Caco-2 (cell line): ENCODE results near the gene LINGO1. TPM values are rescaled to one million over a fixed set of nuclear protein-coding genes. Genes with fewer than 3 reads are reported as not detected.

ENCODE experiments used
- BruUV-seq: library from RNA; stranded (reverse); fragments of 400-500 nt; replicated peaks from 2 replicates; lab custom pipeline; 2021; lab: Mats Ljungman, UMichigan
- CTCF ChIA-PET: fragments of 300-600 bp; sonication (Branson Sonifier 250); formaldehyde crosslinking; loops from one replicate; lab custom pipeline; 2022; ENCODE audit warnings: antibody characterized with exemption; lab: Charles Lee
- POLR2A ChIA-PET: fragments of 300-600 bp; sonication (Branson Sonifier 250); formaldehyde crosslinking; loops from one replicate; lab custom pipeline; 2022; ENCODE audit warnings: antibody characterized with exemption; lab: Charles Lee
- DNase-seq, 2 experiments: peaks; one replicate each; pipeline versions ENCODE4 v3.0.0 to v3.0.0-alpha.2; 2020 to 2022
- H3K27me3 ChIP-seq: replicated peaks from 2 replicates; pipeline ENCODE4 v1.6.0; 2011; ENCODE audit warnings: low read length; ENCODE audit not compliant: control insufficient read depth, insufficient read depth
- H3K36me3 ChIP-seq: 2 replicates; pipeline ENCODE4 v1.5.1; 2011; ENCODE audit warnings: low read length; ENCODE audit not compliant: control insufficient read depth, insufficient read depth
- H3K4me1 ChIP-seq: fragments of 250-450 bp; sonication (Bioruptor Pico); 2 replicates; pipeline ENCODE4 v1.5.1; 2020; ENCODE audit warnings: mild to moderate bottlenecking
- H3K4me3 ChIP-seq: 2 replicates; pipeline ENCODE4 v1.5.1; 2011; ENCODE audit warnings: low read depth, mild to moderate bottlenecking, control low read depth, low read length
- H3K9me3 ChIP-seq: fragments of 250-450 bp; sonication (Bioruptor Pico); 2 replicates; pipeline ENCODE4 v1.5.1; 2020; ENCODE audit warnings: mild to moderate bottlenecking, moderate library complexity
- H3K27ac Mint-ChIP-seq: one replicate; pipeline ENCODE4 v1.8.0; 2022; ENCODE audit warnings: mixed read lengths; ENCODE audit not compliant: unreplicated experiment
- H3K27me3 Mint-ChIP-seq: one replicate; pipeline ENCODE4 v1.8.0; 2022; ENCODE audit warnings: mixed read lengths; ENCODE audit not compliant: insufficient read depth, unreplicated experiment
- H3K36me3 Mint-ChIP-seq: one replicate; pipeline ENCODE4 v1.8.0; 2022; ENCODE audit warnings: mild to moderate bottlenecking, mixed read lengths; ENCODE audit not compliant: insufficient read depth, unreplicated experiment
- H3K4me1 Mint-ChIP-seq: one replicate; pipeline ENCODE4 v1.8.0; 2022; ENCODE audit warnings: low read depth, mixed read lengths; ENCODE audit not compliant: unreplicated experiment
- H3K4me3 Mint-ChIP-seq: one replicate; pipeline ENCODE4 v1.8.0; 2022; ENCODE audit warnings: mild to moderate bottlenecking, moderate library complexity, mixed read lengths; ENCODE audit not compliant: unreplicated experiment
- H3K9me3 Mint-ChIP-seq: one replicate; pipeline ENCODE4 v1.8.0; 2022; ENCODE audit warnings: mixed read lengths; ENCODE audit not compliant: unreplicated experiment
- CTCF ChIP-seq, 2 experiments: fragments of 200-600 bp in 1 of 2; IDR thresholded peaks; 1 replicate in 1 of 2; 2 replicates in 1 of 2; pipeline versions ENCODE4 v1.5.1 to v1.8.0; 2011 to 2022; ENCODE audit warnings: antibody characterized with exemption in 1 of 2, control low read depth in 1 of 2, inconsistent platforms in 1 of 2, low read depth in 1 of 2, low read length in 1 of 2, mild to moderate bottlenecking in 1 of 2, moderate library complexity in 1 of 2; ENCODE audit not compliant: insufficient read depth in 1 of 2, severe bottlenecking in 1 of 2, unreplicated experiment in 1 of 2
- intact Hi-C: fragments of 100-400 bp; cut with micrococcal nuclease; formaldehyde crosslinking; loops from one replicate; pipeline ENCODE4 v1.10.0; 2022; ENCODE audit not compliant: unreplicated experiment
- total RNA-seq: library from RNA; stranded (reverse); gene quantifications from 2 replicates; pipeline ENCODE4 v1.2.3, GENCODE V29; 2022

LINGO1 gene
- total RNA-seq, 1 experiment from 2014 or later, result 1.4 TPM

GRCh38 chr15:77629070-77630030, 3.4 kb downstream of the LINGO1 start:
- intact Hi-C loops, result loop anchor here (5.0 kb wide), 2 partner anchors 87 to 248 kb away; no protein-coding TSS in a partner anchor
- H3K4me3 Mint-ChIP-seq, result no peak overlapping the region

GRCh38 chr15:77628010-77628409, 4.7 kb downstream of the LINGO1 start:
- Histone ChIP-seq H3K9me3 (no peaks in the 10 kb centered on the region), H3K4me1 (peaks cover 10% of the 10 kb centered on the region), H3K27me3 (peaks cover 6% of the 10 kb centered on the region), H3K36me3 (no peaks in the 10 kb centered on the region), H3K4me3 (no peak overlapping the region)
- Mint-ChIP-seq H3K4me3 (no peak overlapping the region), H3K27ac (no peak overlapping the region), H3K4me1 (peaks cover 2% of the 10 kb centered on the region), H3K9me3 (no peaks in the 10 kb centered on the region), H3K27me3 (peaks cover 3% of the 10 kb centered on the region), H3K36me3 (no peaks in the 10 kb centered on the region)
- ChIA-PET CTCF (no interaction called here), POLR2A (no interaction called here)
- no peak for TF ChIP-seq CTCF (IDR thresholded peaks at IDR 0.05; ENCODE audit: insufficient read depth in 1 of 2, low read depth in 1 of 2, low read length in 1 of 2, severe bottlenecking in 1 of 2, unreplicated experiment in 1 of 2)
- intact Hi-C loops, result no loop called here
- DNase-seq, result no peak
- BruUV-seq, result no TSS peak

More at GRCh38 chr15:77629070-77630030, 3.4 kb downstream of the LINGO1 start:
- no peak for DNase-seq
- ChIA-PET CTCF (interaction anchor here (0.7 kb wide), 1 partner anchor 527 kb away, joined by 3 read pairs; no protein-coding TSS in a partner anchor), POLR2A (no interaction called here)
- Mint-ChIP-seq H3K36me3 (no peaks in the 10 kb centered on the region), H3K4me1 (no peaks in the 10 kb centered on the region), H3K27me3 (peaks cover 6% of the 10 kb centered on the region), H3K9me3 (no peaks in the 10 kb centered on the region), H3K27ac (no peak overlapping the region)
- no peaks in the 10 kb centered on the region for H3K36me3 ChIP-seq
- no peak overlapping the region for H3K4me3 ChIP-seq
- H3K4me1 ChIP-seq, result peaks cover 6% of the 10 kb centered on the region; the same call in 1 of the 2 replicates
- TF ChIP-seq CTCF (IDR thresholded peaks at IDR 0.05; ENCODE audit: insufficient read depth in 1 of 2, low read depth in 1 of 2, low read length in 1 of 2, severe bottlenecking in 1 of 2, unreplicated experiment in 1 of 2), result no peak
- no peaks in the 10 kb centered on the region for H3K9me3 ChIP-seq
- BruUV-seq, result no TSS peak
- H3K27me3 ChIP-seq, result peaks cover 6% of the 10 kb centered on the region

GRCh38 chr15:77627581-77627980, 5.1 kb downstream of the LINGO1 start:
- TF ChIP-seq CTCF (IDR thresholded peaks at IDR 0.05; ENCODE audit: insufficient read depth in 1 of 2, low read depth in 1 of 2, low read length in 1 of 2, severe bottlenecking in 1 of 2, unreplicated experiment in 1 of 2), result no peak
- H3K9me3 ChIP-seq, result no peaks in the 10 kb centered on the region
- ChIA-PET CTCF (no interaction called here), POLR2A (no interaction called here)
- no peaks in the 10 kb centered on the region for H3K36me3 ChIP-seq
- intact Hi-C loops, result no loop called here
- no peak overlapping the region for H3K27ac Mint-ChIP-seq
- H3K4me3 Mint-ChIP-seq, result no peak overlapping the region
- peaks cover 14% of the 10 kb centered on the region for H3K4me1 ChIP-seq
- BruUV-seq, result no TSS peak
- H3K27me3 Mint-ChIP-seq, result peaks cover 3% of the 10 kb centered on the region
- no peaks in the 10 kb centered on the region for H3K9me3 Mint-ChIP-seq
- H3K36me3 Mint-ChIP-seq, result no peaks in the 10 kb centered on the region
- peaks cover 6% of the 10 kb centered on the region for H3K27me3 ChIP-seq
- DNase-seq, result no peak
- no peak overlapping the region for H3K4me3 ChIP-seq
- peaks cover 6% of the 10 kb centered on the region for H3K4me1 Mint-ChIP-seq
